Measurements from ENCODE around the gene KRT15. TPM values are rescaled to one million over a fixed set of nuclear protein-coding genes. Genes with fewer than 3 reads are reported as not detected.
"Not testable (repeated sequence)": the region's sequence is repeated elsewhere in the genome, so short reads cannot be mapped to it uniquely, and the experiment has no call there.

KRT15 gene
- total RNA-seq, 1 donor from 2014 or later, result 0.16 TPM

DNA sequence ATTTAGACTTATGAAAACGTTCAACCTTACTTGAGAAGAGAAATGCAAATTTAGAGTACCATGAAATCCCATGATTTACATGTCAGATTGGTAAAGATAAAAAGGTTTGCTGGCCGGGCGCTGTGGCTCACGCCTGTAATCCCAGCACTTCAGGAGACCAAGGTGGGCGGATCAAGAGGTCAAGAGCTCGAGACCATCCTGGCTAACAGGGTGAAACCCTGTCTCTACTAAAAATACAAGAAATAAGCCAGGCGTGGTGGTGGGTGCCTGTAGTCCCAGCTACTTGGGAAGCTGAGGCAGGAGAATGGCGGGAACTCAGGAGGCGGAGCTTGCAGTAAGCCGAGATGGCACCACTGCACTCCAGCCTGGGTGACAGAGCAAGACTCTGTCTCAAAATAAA lies 24.1 kb upstream of the KRT15 start:
- not testable (repeated sequence) for DNase-seq

GRCh38 chr17:41542357-41542756 lies 23.7 kb upstream of the KRT15 start:
- DNase-seq, result no peak

GRCh38 chr17:41540921-41541625 lies 22.4 kb upstream of the KRT15 start:
- no peak for DNase-seq

- no peak for DNase-seq
These were observed 21.4 kb upstream of the KRT15 start for GRCh38 chr17:41539979-41540701.

DNA sequence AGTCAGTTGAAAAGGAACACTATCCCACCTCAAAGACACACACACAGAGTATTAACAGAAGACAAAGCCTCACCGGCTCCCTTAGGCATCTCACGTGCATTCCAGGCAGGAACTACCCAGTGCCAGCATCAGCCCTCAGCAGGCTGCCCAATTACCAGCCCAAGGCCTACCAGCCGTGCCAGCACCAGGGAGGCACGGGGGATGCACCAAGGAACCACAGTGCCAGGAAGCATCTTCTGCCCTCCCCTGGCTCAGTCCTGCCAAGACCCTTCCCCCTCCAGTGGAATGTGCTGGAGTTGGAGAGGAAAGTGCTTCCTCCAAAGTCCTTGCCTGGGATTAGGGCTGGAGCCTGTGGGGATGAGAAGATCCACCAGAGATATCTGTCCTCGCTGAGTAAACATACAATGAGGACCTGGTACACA lies 20.4 kb upstream of the KRT15 start:
- no peak for DNase-seq

DNA sequence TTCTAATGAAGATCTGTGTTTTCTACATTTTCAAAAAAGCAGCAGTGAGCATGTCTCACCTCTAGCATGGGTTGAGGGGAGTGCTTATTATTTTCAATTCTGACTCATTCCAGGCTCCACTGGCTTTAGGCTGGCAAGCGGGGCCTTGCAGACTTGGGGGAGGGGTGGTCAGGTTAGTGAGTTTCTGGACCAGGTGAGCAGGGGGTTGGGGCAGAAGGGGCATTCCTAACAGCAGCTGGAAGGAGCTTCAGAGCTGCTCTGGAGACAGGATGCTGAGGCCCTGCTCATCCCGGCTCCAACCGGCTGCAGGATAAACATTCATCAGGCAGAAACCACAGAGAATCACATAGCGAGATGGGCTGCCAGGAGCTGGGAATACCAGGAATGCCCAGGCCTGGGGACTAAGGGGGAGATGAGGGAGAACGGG lies 19.9 kb upstream of the KRT15 start:
- no peak for DNase-seq

GRCh38 chr17:41537990-41538389 lies 19.3 kb upstream of the KRT15 start:
- DNase-seq, result no peak

DNA sequence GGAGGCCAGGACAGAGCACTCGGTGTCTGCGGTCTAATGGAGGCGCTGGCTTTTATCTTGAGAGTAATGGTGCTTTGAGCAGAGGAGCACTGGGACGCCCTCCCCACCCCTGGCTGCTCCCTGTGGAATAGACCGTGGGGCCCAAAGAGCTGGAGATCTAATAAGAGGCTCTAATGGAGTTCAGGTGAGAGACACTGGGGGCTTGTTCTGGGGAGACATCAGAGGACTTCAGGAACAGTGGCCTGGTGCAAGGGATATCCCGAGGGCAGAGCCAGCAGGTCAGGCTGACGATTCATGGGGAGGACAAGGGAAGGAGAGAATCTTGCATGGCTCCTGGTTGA lies 18.9 kb upstream of the KRT15 start:
- no peak for DNase-seq

DNA sequence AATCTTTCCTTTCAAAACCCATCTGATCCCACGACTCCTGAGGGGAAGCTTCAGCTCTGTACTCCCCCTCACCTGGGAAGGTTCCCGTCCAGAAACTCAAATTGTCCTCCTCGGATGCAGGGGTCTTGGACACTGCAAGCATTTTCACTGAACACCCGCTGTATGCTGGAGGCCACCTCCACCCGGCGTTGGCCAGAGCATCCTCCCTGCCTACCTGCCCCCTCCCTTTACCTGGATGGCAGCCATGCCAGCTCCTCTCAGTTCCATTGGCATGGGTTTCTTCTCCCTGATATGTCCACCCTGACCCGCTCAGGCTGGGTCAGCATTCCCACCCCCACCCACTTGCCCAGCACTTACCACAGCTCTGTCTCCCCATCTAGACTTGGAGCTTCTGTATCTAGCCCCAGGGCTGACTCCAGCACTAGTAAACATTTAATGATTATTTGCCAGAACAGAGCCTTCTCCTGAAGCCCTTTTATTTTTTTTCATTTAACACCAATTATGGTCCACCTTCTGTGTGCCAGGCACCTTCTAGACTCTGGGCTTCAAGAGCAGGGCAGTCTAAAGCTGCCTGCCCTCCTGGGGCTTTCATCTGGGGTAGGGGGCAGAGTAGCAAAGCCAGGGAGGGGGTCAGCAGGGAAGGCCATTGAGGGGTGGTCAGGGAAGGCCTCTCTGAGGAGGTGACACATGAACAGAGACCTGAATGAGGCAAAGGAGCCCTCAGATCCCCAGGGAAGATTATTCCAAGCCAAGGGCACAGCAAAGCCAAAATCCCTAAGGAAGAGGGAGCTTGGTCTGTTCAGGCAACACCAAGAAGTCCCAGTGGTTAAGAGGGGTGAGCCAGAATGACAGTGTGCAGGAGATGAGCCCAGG lies 18.3 kb upstream of the KRT15 start:
- no peak for DNase-seq

GRCh38 chr17:41535764-41536481 lies 17.2 kb upstream of the KRT15 start:
- DNase-seq, result no peak

DNA sequence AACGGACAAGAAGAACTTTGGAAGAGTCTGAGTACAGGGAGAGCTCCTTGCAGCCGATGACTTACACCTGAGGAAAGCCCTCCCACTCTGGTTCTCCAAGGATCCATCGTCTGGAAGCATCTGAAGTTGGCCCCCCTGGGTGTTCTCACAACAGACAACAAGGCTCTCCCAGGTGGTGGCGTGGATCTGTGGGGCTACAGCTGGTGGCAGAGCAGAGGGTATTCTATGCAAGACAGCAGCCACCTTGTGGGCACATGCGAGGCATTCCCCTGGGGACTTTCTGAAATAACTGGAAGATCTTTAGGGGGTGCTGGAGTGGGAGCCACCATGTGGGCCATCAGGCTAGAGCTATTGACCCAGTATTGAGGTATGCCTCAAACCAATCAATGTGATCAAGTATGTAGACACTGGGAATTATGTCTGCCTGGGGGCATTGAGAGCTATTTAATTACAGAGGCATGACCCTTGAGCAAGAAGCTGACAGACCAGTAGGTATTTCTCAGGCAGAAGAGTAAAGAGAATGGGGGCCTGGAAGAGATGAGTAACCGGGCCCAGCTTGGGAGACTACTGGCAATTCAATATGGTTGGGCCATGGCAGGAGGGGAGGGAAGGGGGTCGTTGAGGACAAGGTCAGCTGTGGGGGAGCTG lies 16.3 kb upstream of the KRT15 start:
- DNase-seq, result no peak

GRCh38 chr17:41533613-41534012 lies 14.9 kb upstream of the KRT15 start:
- DNase-seq, result no peak

DNA sequence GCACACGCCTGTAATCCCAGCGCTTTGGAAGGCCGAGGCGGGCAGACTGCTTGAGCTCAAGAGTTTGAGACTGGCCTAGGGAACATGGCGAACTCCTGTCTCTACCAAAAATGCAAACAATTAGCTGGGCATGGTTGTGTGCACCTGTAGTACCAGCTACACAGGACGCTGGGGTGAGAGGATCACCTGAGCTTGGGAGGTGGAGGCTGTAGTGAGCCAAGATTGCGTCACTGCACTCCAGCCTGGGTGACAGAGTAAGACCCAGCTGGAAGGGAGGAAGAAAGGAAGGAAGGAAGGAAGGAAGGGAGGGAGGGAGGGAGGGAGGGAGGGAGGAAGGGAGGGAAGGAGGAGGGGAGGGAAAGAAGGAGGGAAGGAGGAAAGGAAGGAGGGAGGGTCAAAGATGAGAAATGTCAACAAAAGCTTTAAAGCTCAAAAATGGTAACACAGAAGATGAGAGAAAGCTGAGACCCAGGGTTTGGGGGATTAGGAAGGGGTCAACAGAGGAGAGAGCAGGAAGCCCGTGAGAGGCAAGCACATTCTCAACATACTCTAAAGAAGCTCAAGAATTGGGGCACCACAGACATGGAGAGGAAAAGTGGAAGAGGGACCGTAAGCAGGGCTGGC lies 14.4 kb upstream of the KRT15 start:
- DNase-seq, result no peak

GRCh38 chr17:41531993-41532392 lies 13.3 kb upstream of the KRT15 start:
- DNase-seq, result no peak

DNA sequence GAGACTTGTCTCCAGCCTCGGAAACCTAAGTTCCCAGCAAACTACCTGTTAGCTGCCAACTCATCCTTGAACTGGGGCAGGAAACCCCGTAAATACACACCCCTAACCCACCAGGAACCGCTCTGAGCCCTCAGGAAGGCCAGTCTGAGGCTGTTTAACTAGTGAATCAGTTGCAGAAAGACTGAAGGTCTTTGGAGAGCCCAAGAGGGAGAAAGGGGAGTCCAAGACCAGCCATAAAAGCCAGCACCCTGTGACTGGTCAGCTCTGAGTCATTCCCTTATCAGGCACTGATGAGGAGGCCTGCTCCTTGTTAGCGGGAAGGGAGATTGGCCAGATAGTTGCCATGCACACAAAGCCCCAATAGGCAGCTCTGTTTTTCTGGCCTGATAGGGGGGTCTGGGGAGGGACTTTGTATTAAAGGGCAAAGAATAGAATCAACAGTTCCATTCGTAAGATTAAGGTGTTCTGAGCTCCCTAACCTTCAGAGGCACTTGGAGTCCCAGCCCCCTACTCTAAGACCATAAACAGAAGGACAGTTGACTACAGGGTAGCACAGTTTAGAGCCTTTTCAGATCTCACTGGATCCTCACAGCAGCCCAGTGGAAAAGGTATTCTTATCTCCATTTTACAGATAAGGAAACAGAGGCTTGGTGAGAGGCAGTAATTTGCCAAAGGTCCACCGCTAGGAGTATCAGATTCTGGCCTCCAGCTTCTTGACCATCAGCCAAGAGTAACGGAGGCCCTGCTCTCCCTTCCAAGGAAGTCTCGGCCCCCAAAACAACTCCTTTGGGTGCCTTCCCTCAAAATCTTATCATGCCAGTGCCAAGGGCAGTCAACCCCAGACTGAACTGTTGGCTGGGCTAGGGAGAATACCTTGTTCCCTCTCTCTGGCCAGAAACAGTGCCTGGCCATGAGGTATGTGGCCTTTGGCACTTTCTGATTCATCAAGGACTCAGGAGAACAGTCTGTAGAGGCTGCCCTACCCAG lies 11.7 kb upstream of the KRT15 start:
- no peak for DNase-seq

GRCh38 chr17:41529491-41529915 lies 10.8 kb upstream of the KRT15 start:
- no peak for DNase-seq

GRCh38 chr17:41528959-41529353 lies 10.3 kb upstream of the KRT15 start:
- DNase-seq, result no peak

GRCh38 chr17:41527063-41528023 lies 8.7 kb upstream of the KRT15 start:
- DNase-seq, result no peak

DNA sequence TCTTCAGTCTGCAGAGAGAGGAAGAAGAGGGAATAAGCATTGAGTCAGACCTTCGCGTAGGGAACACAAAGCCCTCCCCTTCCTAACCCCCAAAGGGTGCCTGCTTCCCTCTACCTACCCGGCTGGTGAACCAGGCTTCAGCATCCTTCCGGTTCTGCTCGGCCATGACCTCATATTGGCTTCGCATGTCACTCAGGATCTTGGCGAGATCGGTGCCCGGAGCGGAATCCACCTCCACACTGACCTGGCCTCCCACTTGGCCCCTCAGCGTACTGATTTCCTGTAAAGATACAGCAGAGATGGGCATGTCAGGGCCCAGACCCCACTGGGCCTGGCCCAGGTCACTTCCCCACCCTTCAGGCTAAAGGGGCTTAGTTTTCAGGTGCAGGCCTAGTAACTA lies 5.6 kb upstream of the KRT15 start:
- no peak for DNase-seq

All from occipital lobe (tissue), 2 donors.